NCI-H1105 treated with DMSO at 0.1 percent for 48 hours (cell line): ENCODE data around the gene EFNA4.

Experiments
- DNase-seq: peaks from one replicate; lab custom pipeline; 2025; lab: John Stamatoyannopoulos, UW

EFNA4 gene

GRCh38 chr1:155033524-155033923, 30.0 kb upstream of the EFNA4 start, which contains the start of the genes DCST1 and DCST2:
DCST1 (plus strand) TSS chr1:155033824; CDS start chr1:155034037, 213 bp downstream.
DCST2 (minus strand) TSS chr1:155033781; CDS start chr1:155033701, 80 bp downstream.
- DNase-seq = no peak

- DNase-seq = no peak
Measured at GRCh38 chr1:155034318-155035208, 29.0 kb upstream of the EFNA4 start.

DNA sequence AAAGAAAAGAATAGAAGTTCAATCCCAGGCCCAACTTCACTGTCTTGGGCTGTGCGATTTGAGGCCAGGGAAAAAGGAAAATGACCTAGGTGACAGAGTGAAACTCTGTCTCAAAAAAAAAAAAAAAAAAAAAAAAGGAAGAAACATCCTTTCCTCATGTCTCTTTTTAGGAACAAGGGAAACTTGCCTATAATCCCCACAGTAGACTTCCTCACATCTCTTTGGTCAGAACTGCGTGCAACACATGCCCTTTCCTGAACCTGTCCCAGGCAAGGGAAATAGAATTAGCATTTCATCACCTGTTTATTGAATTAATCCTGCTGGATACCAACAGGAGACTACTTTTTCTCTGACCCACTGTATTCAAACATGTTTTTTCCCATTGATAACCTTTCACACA, 27.6 kb upstream of the EFNA4 start:
- no peak for DNase-seq

- no peak for DNase-seq
Measured at GRCh38 chr1:155037043-155037442, 26.5 kb upstream of the EFNA4 start.

DNA sequence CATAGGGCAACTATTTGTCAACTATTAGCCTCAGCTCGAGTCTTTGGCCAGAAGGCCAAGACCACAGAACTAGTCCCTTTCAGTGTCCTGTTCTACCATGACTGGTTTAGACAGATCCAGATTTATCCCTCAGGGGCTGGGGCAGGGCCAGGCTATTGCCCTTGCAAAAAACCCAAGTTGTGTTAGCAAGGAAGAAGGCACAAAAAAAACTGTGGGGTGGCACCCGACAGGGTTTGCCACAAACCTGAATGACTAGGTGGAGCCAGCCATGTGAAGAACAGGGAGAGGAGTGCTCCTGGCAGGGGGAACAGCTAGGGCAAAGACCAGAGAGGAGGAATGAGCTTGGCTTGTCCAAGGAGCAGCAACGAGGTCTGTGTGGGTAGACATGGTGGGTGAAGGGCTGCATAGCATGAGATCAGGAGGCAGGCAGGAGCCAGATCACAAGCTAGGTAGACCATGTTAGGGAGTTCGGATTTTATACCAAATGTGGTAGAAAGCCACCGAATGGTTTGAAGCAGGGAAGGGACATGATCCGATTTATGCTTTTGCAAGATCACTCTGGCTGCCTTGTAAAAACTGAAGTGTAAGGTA, 25.6 kb upstream of the EFNA4 start:
- no peak for DNase-seq

DNA sequence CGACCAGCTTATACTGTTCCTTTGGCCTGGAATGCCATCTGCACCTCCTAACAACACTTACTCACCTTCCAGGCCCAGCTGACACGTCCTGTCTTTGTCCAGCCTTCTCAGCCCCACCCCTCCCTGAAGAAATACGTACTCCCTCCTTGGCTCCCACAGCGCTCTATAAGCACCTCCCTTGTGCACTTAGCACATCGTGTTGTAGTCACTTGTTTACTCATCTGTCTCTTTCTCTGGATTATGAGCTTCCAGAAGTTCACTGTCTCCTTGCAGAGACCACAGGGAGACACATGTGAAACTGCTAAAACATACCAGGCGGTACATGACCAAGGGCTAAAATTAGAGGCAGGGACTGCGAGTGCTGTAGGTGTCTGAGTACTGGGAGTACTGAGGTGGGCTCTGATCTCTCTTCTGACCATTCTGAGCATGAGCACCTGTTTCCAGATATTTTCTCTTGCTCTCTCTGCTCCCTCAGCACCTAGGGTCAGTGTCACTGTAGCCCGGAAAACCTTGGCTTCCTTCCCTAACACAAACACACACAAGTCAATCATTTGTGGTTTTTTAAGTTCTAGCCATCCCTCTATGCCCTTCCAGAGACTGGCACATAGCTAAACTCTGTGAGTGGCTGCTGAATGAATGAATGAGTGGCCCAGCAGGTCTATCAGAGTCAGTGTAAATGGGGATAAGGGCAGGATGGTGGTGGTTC, 24.8 kb upstream of the EFNA4 start:
- no peak for DNase-seq

GRCh38 chr1:155039308-155039669, 24.3 kb upstream of the EFNA4 start:
- DNase-seq = no peak

DNA sequence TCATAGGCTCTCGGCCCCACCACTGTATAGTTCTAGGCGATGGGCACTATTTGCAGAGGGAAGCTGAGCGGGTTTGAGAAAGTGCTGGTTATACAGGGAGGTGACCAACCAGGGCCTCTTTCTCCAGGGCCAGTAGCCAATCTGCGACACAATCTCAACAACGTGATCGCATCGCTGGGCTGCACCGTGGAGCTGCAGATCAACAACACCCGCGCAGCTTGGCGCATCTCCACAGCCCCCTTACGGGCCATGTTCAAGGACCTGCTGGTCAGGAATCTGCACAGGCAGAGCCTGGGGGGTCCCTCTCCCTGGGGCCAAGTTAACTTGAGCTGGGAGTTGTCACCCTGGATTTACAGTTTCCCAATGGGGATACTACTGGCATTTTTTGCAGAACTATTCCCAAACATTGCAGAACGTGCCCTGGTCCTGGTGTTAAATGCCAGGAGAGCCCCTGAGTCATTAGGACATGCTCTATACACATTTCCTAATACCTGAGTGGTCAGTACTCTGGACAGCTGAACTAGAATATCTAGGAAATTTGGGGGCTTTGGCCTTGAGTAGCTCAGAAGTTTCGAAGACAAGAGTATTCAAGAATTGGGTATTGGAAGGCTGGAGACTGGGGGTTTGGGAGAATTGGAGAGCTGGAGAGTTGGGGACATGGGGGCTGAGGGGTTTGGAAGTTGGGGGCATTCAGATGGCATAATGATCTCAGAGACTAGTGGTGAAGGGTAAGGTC, 23.0 kb upstream of the EFNA4 start:
- no peak for DNase-seq

DNA sequence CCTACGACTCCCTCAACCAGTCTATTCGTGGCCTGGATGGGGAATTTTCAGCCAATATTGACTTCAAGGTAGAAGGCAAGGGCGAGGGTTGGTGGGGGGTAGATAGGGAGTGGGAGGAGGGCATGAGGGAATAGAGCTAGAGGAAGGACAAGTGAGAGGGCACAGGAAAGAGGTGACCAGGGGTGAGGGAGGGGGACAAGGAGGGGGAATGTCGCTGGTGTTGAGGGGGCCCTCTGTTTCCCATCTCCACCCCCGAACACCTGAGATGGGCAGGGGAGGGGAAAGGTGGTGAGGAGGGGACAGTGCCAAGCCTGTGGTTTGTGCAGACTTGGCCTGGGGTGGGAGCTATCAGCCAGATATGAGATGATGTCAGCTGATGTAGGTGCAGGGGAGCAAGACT, 20.8 kb upstream of the EFNA4 start:
- no peak for DNase-seq

DNA sequence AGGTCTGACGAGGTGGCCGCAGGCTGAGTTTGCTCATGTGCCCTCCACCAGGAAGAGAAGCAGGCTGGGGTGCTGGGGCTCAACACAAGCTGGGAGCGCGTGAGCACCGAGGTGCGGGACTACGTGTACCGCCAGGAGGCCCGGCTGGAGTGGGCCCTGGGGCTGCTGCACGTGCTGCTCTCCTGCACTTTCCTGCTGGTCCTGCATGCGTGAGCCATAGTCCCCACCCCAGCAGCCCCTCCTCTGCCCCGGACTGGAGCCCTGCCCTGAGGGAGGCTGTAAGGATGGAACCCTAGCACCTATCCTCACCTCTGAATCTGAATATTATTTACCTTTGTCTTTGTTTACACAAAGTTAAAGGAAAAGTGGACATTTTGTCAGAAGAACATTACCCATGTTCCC, 20.2 kb upstream of the EFNA4 start:
- no peak for DNase-seq

DNA sequence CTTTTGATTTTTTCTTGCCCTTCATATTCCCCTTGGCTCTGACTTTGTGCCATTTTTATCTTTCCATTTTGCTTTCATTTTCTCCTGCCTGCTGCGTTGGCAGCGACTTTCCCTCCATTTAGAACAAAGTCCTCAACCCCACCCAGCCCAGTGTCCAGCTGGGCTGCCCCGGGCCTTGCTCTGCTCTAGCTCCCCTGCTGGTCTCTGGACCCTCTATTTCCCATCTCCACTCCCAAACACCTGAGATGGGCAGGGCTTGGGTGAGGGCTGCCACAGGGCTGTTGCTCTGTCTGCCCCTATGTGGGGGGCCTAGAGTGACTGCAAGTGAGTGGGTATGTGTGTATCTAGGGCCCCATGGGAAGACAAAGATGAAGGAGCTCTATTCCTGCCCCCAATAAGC, 19.7 kb upstream of the EFNA4 start:
- no peak for DNase-seq

- no peak for DNase-seq
Measured at GRCh38 chr1:155044365-155044764, 19.2 kb upstream of the EFNA4 start.

- peak; percentile 37 for DNase-seq
Measured at GRCh38 chr1:155044812-155045657, 18.5 kb upstream of the EFNA4 start.

GRCh38 chr1:155048449-155049334, 14.8 kb upstream of the EFNA4 start:
- no peak for DNase-seq

- DNase-seq = no peak
Measured at GRCh38 chr1:155049651-155050559, 13.6 kb upstream of the EFNA4 start.

- DNase-seq = peak; percentile 52
Measured at GRCh38 chr1:155050560-155051341, 12.8 kb upstream of the EFNA4 start, which contains the start of gene ADAM15. ADAM15 (plus strand) TSS chr1:155051316; CDS start chr1:155051387, 71 bp downstream.

DNA sequence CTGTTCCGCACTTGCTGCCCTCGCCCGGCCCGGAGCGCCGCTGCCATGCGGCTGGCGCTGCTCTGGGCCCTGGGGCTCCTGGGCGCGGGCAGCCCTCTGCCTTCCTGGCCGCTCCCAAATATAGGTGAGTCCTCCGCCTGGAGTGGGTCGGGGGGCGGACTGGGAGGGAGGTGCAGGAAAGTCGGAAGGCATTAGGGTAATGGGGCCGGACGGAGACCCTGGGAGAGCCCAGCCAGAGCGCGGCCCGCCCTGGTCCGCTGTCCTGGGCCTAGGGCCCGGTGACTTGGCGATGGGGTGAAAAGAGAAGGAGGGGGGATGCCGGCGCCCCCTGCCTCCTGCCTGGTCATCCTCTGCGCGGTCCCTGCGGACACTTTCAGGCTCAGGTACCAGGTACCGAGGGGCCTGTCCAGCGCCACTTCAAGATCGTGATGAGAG, 12.2 kb upstream of the EFNA4 start:
- DNase-seq = no peak

GRCh38 chr1:155051777-155052398, 11.7 kb upstream of the EFNA4 start:
- peak; percentile 30 for DNase-seq
